Esophagus muscularis mucosa (tissue), 4 donors: ENCODE results near the gene B3GALT6. TPM values are rescaled to one million over a fixed set of nuclear protein-coding genes. Genes with fewer than 3 reads are reported as not detected.
A peak's percentile ranks its signal among the peaks of the same experiment; 100 is the strongest.

Experiments used
- DNase-seq: peaks from one replicate; pipeline ENCODE4 v3.0.0-alpha.2; 2017; ENCODE audit errors: extremely low spot score
- H3K27ac ChIP-seq, 4 donors: fragments of 200-600 bp; sonication (generic); replicated peaks in 1 of 4; 1 replicate in 3 of 4; 2 replicates in 1 of 4; pipeline ENCODE4 v1.5.1; 2016 to 2019; ENCODE audit warnings: mild to moderate bottlenecking in 1 of 4
- H3K27me3 ChIP-seq, 4 donors: fragments of 200-600 bp; sonication (generic); one replicate each; pipeline versions ENCODE4 v1.5.1 to v1.6.0; 2016 to 2019
- H3K36me3 ChIP-seq, 4 donors: fragments of 200-600 bp; sonication (generic); one replicate each; pipeline ENCODE4 v1.5.1; 2016 to 2019
- H3K4me1 ChIP-seq, 4 donors: fragments of 200-600 bp; sonication (generic); one replicate each; pipeline ENCODE4 v1.5.1; 2016 to 2019
- H3K4me3 ChIP-seq, 4 donors: fragments of 200-600 bp; sonication (generic); 1 replicate in 2 of 4; 2 replicates in 2 of 4; pipeline ENCODE4 v1.5.1; 2016 to 2019; ENCODE audit warnings: mild to moderate bottlenecking in 4 of 4, moderate library complexity in 1 of 4
- H3K9me3 ChIP-seq, 4 donors: fragments of 200-600 bp; sonication (generic); 1 replicate in 3 of 4; 2 replicates in 1 of 4; pipeline ENCODE4 v1.5.1; 2016 to 2019
- CTCF ChIP-seq, 3 experiments: fragments of 200-600 bp in 2 of 3; fragments of 450-650 bp in 1 of 3; sonication (generic) in 2 of 3; IDR thresholded peaks; one replicate each; pipeline ENCODE4 v1.5.1; 2017 to 2019; ENCODE audit warnings: antibody characterized with exemption in 3 of 3, mild to moderate bottlenecking in 2 of 3, moderate library complexity in 1 of 3
- EP300 ChIP-seq: sonication (generic); formaldehyde crosslinking; IDR thresholded peaks from one replicate; pipeline ENCODE4 v1.6.1; 2017; ENCODE audit warnings: antibody characterized with exemption
- POLR2A ChIP-seq: fragments of 450-650 bp; IDR thresholded peaks from one replicate; pipeline ENCODE4 v1.6.1; 2017; ENCODE audit warnings: antibody characterized with exemption, moderate library complexity, mild to moderate bottlenecking, low read depth
- POLR2AphosphoS5 ChIP-seq, 2 donors: sonication (generic); formaldehyde crosslinking; IDR thresholded peaks; one replicate each; pipeline ENCODE4 v1.6.1; 2017; ENCODE audit warnings: antibody characterized with exemption in 2 of 2
- WGBS: methylation state at CpG from one replicate; pipeline ENCODE4 v1.1.5; 2018; 5-methylcytosine and 5-hydroxymethylcytosine counted together
- intact Hi-C: fragments of 100-400 bp; cut with DNase I; formaldehyde crosslinking; loops from one replicate; pipeline ENCODE4 v1.15.1; 2023
- total RNA-seq, 4 donors: library from RNA; depleted of rRNA; stranded (reverse); fragments of >200 nt; gene quantifications; one replicate each; pipeline versions ENCODE4 v1.1.0 to v1.2.1, GENCODE V29; 2016

Gene B3GALT6
- total RNA-seq, 4 donors from 2014 or later = 10.4 to 24.6 (median 21.0) TPM

- WGBS = 62% methylated on average over 23 of the region's 43 CpGs
- H3K4me1 ChIP-seq = peaks cover 40 to 75% (median 53%) of the 10 kb centered on the region in 4 donors
- no peak for DNase-seq
Measured at GRCh38 chr1:1272341-1273208, 40.5 kb downstream of the B3GALT6 start.

GRCh38 chr1:1273209-1273511 is 41.1 kb downstream of the B3GALT6 start:
- H3K9me3 ChIP-seq = no peaks in the 10 kb centered on the region
- TF ChIP-seq POLR2AphosphoS5 (IDR thresholded peaks at IDR 0.05) = no peak
- no peak for TF ChIP-seq POLR2A
- TF ChIP-seq EP300 = no peak
- no peak for TF ChIP-seq CTCF (IDR thresholded peaks at IDR 0.05)
- intact Hi-C loops = loop anchor here (5.0 kb wide), 1 partner anchor 41 kb away; the partner anchor contains the start of genes B3GALT6 and SDF4
- H3K4me3 ChIP-seq = peak overlapping the region; percentile 69 to 98 (median 96)
- WGBS = no CpG with 5 or more reads among the region's 31 CpGs
- H3K27me3 ChIP-seq = no peaks in the 10 kb centered on the region
- H3K27ac ChIP-seq = peak overlapping the region; percentile 81 to 92 (median 86)
- H3K4me1 ChIP-seq = peaks cover 40 to 69% (median 53%) of the 10 kb centered on the region in 4 donors
- DNase-seq = no peak
- H3K36me3 ChIP-seq = peaks cover 3 to 13% (median 7%) of the 10 kb centered on the region in 4 donors

More at GRCh38 chr1:1272341-1273208, 40.5 kb downstream of the B3GALT6 start:
- peaks cover 4 to 18% (median 13%) of the 10 kb centered on the region in 4 donors for H3K36me3 ChIP-seq
- intact Hi-C loops = loop anchor here (5.0 kb wide), 1 partner anchor 40 kb away; the partner anchor contains the start of genes B3GALT6 and SDF4
- H3K27me3 ChIP-seq = no peaks in the 10 kb centered on the region
- TF ChIP-seq EP300 = no peak
- TF ChIP-seq POLR2A = no peak
- no peak for TF ChIP-seq POLR2AphosphoS5 (IDR thresholded peaks at IDR 0.05)
- TF ChIP-seq CTCF (IDR thresholded peaks at IDR 0.05) = no peak
- H3K9me3 ChIP-seq = no peaks in the 10 kb centered on the region
- H3K27ac ChIP-seq = peak overlapping the region; percentile 81 to 92 (median 86)
- peak overlapping the region; percentile 69 to 98 (median 96) for H3K4me3 ChIP-seq

GRCh38 chr1:1273512-1274298 is 41.7 kb downstream of the B3GALT6 start, which contains the start of gene UBE2J2:
Gene UBE2J2, minus strand, starts transcription at chr1:1273854. Its CDS starts 5,862 bp downstream, at chr1:1267992.
- TF ChIP-seq POLR2A = peak; percentile 30
- no peak for TF ChIP-seq CTCF (IDR thresholded peaks at IDR 0.05)
- no peak for TF ChIP-seq EP300
- peak; percentile 80 to 82 for TF ChIP-seq POLR2AphosphoS5 (IDR thresholded peaks at IDR 0.05)
- Histone ChIP-seq H3K4me1 (peaks cover 40 to 64% (median 50%) of the 10 kb centered on the region in 4 donors), H3K27me3 (no peaks in the 10 kb centered on the region), H3K9me3 (no peaks in the 10 kb centered on the region), H3K27ac (peak within 1 kb of the TSS; percentile 81 to 92 (median 86)), H3K36me3 (peaks cover 0 to 7% (median 2%) of the 10 kb centered on the region in 4 donors), H3K4me3 (peak within 1 kb of the TSS; percentile 69 to 98 (median 96))
- peak; percentile 97 for DNase-seq
- WGBS = 0% methylated on average over 9 of the region's 105 CpGs
- intact Hi-C loops = loop anchor here (5.0 kb wide), 1 partner anchor 41 kb away; the partner anchor contains the start of genes B3GALT6 and SDF4

GRCh38 chr1:1274299-1274930 is 42.4 kb downstream of the B3GALT6 start:
- H3K9me3 ChIP-seq = no peaks in the 10 kb centered on the region
- peaks cover 0 to 5% (median 2%) of the 10 kb centered on the region in 4 donors for H3K36me3 ChIP-seq
- H3K4me1 ChIP-seq = peaks cover 40 to 56% (median 47%) of the 10 kb centered on the region in 4 donors
- H3K4me3 ChIP-seq = peak overlapping the region; percentile 69 to 98 (median 96)
- TF ChIP-seq POLR2A = no peak
- TF ChIP-seq POLR2AphosphoS5 (IDR thresholded peaks at IDR 0.05) = no peak
- no peak for TF ChIP-seq EP300
- no peak for TF ChIP-seq CTCF (IDR thresholded peaks at IDR 0.05)
- DNase-seq = no peak
- H3K27me3 ChIP-seq = no peaks in the 10 kb centered on the region
- WGBS = 39% methylated on average over 6 of the region's 31 CpGs
- peak overlapping the region; percentile 81 to 92 (median 86) for H3K27ac ChIP-seq
- intact Hi-C loops = loop anchor here (5.0 kb wide), 1 partner anchor 42 kb away; the partner anchor contains the start of genes B3GALT6 and SDF4
